WTC11 (cell line): Measurements from ENCODE around the gene ANXA2.

Source experiments
- ATF3 ChIP-seq: sonication (generic); formaldehyde crosslinking; conservative IDR thresholded peaks from 2 replicates; pipeline ENCODE4 v1.8.1; 2022; ENCODE audit warnings: mild to moderate bottlenecking, missing genetic modification reagents
- GABPB1 ChIP-seq: sonication (generic); formaldehyde crosslinking; IDR thresholded peaks from 2 replicates; pipeline ENCODE4 v1.8.1; 2023; ENCODE audit warnings: mild to moderate bottlenecking, missing genetic modification reagents
- NFE2L1 ChIP-seq: sonication (generic); formaldehyde crosslinking; IDR thresholded peaks from 2 replicates; pipeline ENCODE4 v1.8.1; 2023; ENCODE audit warnings: missing genetic modification reagents
- NFYB ChIP-seq: sonication (generic); formaldehyde crosslinking; conservative IDR thresholded peaks from 2 replicates; pipeline ENCODE4 v1.8.0; 2022; ENCODE audit warnings: low read depth, missing genetic modification reagents
- NR3C1 ChIP-seq: sonication (generic); formaldehyde crosslinking; conservative IDR thresholded peaks from 2 replicates; pipeline ENCODE4 v1.8.1; 2023; ENCODE audit warnings: low read depth, mild to moderate bottlenecking, missing genetic modification reagents
- TCF7 ChIP-seq: sonication (generic); formaldehyde crosslinking; IDR thresholded peaks from 2 replicates; pipeline ENCODE4 v1.8.0; 2022; ENCODE audit warnings: mild to moderate bottlenecking, low read depth, missing genetic modification reagents, moderate library complexity
- TF ChIP-seq, protein P1 (sequence below): sonication (generic); formaldehyde crosslinking; IDR thresholded peaks from 2 replicates; pipeline ENCODE4 v1.8.1; 2022; ENCODE audit warnings: mild to moderate bottlenecking, moderate library complexity, missing genetic modification reagents
- TF ChIP-seq, protein P2 (sequence below): fragments of 200-600 bp; IDR thresholded peaks from 2 replicates; pipeline ENCODE4 v1.8.0; 2022; ENCODE audit warnings: antibody characterized with exemption

DNA sequence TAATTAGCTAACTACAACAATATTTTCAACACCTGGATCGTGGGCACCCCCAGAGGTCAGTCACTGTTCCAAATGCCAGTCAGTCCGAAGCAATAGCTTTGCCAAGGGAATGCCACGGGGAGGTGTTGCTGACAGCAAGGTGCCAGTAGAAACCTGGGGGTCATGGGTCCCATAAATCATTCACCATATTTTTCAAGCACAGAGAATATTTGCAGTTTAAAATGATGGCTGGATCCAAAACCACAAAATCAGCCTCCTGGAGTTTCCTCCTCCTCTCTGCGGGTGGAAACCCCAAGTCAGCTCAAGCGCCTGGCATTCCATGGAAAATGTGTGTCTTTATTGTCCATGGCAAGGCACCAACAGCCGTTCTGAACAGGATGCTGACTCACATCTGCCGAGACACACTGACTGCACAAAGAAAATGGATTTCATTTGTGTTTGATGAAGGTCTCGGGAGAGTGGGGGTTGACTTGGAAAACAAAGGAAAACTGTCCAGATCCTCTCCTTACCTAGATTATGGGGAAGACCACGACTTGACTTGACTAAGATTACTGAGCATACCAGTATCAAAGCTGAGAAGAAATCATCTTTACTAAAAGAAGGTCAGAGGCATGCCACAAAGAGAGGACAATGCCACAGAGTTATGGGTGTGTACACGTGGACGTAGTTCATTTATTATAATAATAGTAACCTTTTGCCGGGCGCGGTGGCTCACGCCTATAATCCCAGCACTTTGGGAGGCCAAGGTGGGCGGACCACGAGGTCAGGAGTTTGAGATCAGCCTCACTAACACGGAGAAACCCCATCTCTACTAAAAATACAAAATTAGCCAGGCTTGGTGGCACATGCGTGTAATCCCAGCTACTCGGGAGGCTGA, 26.4 kb downstream of the ANXA2 start:
- TF ChIP-seq, protein P1, sequence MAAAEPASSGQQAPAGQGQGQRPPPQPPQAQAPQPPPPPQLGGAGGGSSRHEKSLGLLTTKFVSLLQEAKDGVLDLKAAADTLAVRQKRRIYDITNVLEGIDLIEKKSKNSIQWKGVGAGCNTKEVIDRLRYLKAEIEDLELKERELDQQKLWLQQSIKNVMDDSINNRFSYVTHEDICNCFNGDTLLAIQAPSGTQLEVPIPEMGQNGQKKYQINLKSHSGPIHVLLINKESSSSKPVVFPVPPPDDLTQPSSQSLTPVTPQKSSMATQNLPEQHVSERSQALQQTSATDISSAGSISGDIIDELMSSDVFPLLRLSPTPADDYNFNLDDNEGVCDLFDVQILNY (CRISPR knock-in tag), result no peak
- TF ChIP-seq, protein P2, sequence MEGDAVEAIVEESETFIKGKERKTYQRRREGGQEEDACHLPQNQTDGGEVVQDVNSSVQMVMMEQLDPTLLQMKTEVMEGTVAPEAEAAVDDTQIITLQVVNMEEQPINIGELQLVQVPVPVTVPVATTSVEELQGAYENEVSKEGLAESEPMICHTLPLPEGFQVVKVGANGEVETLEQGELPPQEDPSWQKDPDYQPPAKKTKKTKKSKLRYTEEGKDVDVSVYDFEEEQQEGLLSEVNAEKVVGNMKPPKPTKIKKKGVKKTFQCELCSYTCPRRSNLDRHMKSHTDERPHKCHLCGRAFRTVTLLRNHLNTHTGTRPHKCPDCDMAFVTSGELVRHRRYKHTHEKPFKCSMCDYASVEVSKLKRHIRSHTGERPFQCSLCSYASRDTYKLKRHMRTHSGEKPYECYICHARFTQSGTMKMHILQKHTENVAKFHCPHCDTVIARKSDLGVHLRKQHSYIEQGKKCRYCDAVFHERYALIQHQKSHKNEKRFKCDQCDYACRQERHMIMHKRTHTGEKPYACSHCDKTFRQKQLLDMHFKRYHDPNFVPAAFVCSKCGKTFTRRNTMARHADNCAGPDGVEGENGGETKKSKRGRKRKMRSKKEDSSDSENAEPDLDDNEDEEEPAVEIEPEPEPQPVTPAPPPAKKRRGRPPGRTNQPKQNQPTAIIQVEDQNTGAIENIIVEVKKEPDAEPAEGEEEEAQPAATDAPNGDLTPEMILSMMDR, result no peak
- no peak for TF ChIP-seq NR3C1
- TF ChIP-seq GABPB1 (CRISPR knock-in tag), result no peak
- TF ChIP-seq ATF3 (CRISPR knock-in tag), result no peak
- no peak for TF ChIP-seq NFE2L1 (CRISPR knock-in tag)
- TF ChIP-seq TCF7 (CRISPR knock-in tag), result no peak
- TF ChIP-seq NFYB, result no peak
